GM18507 (cell line): ENCODE data around the gene ZFP36.
"Not testable (repeated sequence)": the region's sequence is repeated elsewhere in the genome, so short reads cannot be mapped to it uniquely, and the experiment has no call there.

Source experiments
- DNase-seq: peaks from one replicate; pipeline ENCODE4 v3.0.0; 2011; ENCODE audit warnings: low read depth; ENCODE audit not compliant: insufficient read length; ENCODE audit errors: extremely low spot score
- FAIRE-seq: peaks from 2 replicates; lab custom pipeline; 2011; peaks lifted over from hg19 to GRCh38; lab: Jason Lieb, UNC

Gene ZFP36

GRCh38 chr19:39435499-39436349 is 29.1 kb downstream of the ZFP36 start, which contains the start of gene RPS16:
TSS of gene RPS16 (minus strand) at chr19:39435949. CDS start at chr19:39435895, 54 bp downstream.
- FAIRE-seq (peak; percentile 95), DNase-seq (peak; percentile 90)

GRCh38 chr19:39436350-39436716 is 29.7 kb downstream of the ZFP36 start:
- no peak for FAIRE-seq
- DNase-seq, result no peak

DNA sequence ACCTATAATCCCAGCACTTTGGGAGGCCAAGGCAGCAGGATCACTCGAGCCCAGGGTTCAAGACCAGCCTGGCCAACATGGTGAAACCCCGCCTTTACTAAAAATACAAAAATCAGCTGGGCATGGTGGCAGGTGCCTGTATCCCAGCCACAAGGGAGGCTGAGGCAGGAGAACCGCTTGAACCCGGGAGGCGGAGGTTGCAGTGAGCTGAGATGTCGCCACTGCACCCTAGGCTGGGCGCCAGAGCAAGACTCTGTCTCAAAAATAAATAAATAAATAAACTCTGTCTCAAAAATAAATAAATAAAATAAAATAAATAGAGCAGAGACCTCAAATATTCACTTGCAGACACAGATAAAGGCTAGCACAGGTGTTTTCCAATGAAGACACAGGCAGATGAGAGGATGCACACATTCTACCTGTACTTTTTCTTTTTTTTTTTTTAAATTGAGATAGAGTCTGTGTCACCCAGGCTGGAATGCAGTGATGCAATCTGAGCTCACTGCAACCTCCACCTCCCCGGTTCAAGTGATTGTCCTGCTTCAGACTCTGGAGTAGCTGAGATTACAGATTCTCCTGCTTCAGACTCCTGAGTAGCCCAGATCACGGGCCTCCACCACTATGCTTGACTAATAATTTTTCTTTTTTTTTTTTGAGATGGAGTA is 31.8 kb downstream of the ZFP36 start:
- FAIRE-seq, result no peak
- DNase-seq, result no peak

DNA sequence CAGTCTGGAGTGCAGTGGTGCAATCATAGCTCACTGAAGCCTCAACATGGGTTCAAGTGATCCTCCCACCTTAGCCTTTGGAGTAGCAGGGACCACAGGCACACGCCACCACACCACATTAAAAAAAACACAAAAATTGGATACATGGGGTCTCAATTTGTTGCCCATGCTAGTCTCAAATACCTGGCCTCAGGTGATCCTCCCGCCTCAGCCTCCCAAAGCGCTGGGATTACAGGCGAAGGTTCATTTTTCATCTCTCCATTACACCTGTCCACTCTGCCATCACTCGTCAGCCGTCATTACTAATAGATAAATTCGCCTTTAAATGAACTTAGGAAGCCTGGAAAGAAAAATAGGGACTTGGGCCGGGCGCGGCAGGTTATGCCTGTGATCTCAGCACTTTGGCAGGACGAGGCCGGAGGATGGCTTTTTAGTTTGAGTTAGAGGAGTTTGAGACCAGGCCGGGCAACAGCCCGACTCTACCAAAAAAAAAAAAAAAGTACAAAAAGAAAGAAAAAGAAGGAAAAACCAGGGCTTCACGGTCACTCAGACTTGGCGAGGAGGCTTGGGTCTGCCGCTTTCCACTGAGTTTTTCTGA is 38.0 kb downstream of the ZFP36 start:
- no peak for DNase-seq

GRCh38 chr19:39445196-39446111 is 38.8 kb downstream of the ZFP36 start, which contains the start of gene SUPT5H:
TSS of gene SUPT5H (plus strand) at chr19:39445582. CDS start at chr19:39445891, 309 bp downstream.
- DNase-seq, result peak; percentile 98
- peak; percentile 96 for FAIRE-seq

More for the DNA sequence above, 38.0 kb downstream of the ZFP36 start:
- no peak for FAIRE-seq

- DNase-seq, result no peak
- FAIRE-seq, result no peak
Measured at GRCh38 chr19:39446365-39447084, 39.9 kb downstream of the ZFP36 start.

DNA sequence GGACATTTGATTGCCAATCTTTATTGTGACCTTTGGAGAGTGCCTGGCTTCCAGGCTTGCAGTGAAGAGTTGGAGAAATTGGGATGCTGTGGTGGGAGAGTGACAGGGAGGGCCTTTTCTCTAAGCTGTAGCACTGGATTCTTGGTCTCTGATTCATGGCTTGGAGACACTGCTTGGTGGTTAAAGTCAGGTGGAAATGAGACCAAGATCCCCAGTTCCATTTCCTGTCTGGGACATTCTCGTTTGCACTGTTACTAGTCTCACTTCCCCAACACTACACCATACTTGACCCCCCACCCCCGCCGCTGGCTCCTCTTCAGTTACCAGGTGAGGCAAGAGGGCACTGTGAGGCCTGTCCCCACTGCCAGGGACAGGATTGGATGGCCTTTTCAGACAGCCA is 41.6 kb downstream of the ZFP36 start:
- FAIRE-seq, result peak; percentile 83
- DNase-seq, result peak; percentile 22

- no peak for DNase-seq
- no peak for FAIRE-seq
Measured at GRCh38 chr19:39449116-39449797, 42.6 kb downstream of the ZFP36 start.

DNA sequence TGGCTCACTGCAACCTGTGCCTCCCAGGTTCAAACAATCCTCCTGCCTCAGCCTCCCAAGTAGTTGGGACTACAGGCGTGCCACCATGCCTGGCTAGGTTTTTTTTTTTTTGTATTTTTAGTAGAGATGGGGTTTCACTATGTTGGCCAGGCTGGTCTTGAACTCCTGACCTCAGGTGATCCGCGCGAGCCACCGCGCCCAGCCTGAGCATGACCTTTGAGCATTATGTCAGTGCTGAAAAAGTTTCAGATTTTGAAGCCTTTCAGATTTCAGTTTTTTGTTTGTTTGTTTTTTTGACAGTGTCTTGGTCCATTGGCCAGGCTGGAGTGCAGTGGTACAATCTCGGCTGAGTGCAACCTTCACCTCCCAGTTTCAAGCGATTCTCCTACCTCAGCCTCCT is 44.6 kb downstream of the ZFP36 start:
- DNase-seq, FAIRE-seq: not testable (repeated sequence)
